Measurements from ENCODE around the gene COL2A1.

Gene COL2A1

DNA sequence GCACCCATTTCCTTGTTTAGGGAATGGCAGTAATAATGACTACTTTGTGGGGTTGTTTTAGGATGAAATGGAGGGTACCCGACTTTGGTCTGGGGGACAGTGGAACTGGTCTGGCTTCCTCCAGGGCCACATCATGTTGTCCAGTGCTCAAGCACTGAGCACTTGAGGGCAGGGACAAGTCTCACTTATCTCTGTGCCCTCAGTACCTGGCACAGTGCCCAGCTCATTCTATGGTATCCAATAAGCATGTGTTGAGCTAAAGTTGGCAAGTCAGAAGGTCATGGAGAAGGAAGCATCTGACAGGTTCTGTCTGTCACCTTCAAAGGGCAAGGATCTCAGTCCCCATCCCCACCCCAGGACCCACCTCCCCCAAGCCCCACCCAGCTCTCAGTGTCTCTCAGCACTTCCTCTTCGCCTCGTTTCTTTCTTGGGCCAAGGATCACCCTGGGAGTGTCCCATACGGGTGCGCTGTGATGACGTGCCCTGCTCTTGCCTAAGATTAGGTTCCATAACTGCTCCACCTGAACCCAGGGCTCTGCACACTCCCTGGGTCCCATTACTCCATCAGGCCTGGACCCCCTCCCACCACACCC lies 65.2 kb downstream of the COL2A1 start:
- ATAC-seq: no peak
- no peak for TF ChIP-seq ZC3H10 (CRISPR knock-in tag; IDR thresholded peaks at IDR 0.05)
- no peak for TF ChIP-seq SNAI2 (CRISPR knock-in tag; IDR thresholded peaks at IDR 0.05)
- TF ChIP-seq, protein P1, sequence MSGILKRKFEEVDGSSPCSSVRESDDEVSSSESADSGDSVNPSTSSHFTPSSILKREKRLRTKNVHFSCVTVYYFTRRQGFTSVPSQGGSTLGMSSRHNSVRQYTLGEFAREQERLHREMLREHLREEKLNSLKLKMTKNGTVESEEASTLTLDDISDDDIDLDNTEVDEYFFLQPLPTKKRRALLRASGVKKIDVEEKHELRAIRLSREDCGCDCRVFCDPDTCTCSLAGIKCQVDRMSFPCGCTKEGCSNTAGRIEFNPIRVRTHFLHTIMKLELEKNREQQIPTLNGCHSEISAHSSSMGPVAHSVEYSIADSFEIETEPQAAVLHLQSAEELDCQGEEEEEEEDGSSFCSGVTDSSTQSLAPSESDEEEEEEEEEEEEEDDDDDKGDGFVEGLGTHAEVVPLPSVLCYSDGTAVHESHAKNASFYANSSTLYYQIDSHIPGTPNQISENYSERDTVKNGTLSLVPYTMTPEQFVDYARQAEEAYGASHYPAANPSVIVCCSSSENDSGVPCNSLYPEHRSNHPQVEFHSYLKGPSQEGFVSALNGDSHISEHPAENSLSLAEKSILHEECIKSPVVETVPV (CRISPR knock-in tag; IDR thresholded peaks at IDR 0.05): no peak
- no peak for TF ChIP-seq ZNF565 (CRISPR knock-in tag; conservative IDR thresholded peaks at IDR 0.05; ENCODE audit: low read depth)
- TF ChIP-seq PPARA (CRISPR knock-in tag; IDR thresholded peaks at IDR 0.05; ENCODE audit: borderline replicate concordance): no peak
- TF ChIP-seq ARNTL (CRISPR knock-in tag; IDR thresholded peaks at IDR 0.05; ENCODE audit: borderline replicate concordance, low read depth): no peak
- no peak for TF ChIP-seq CSDC2 (CRISPR knock-in tag; IDR thresholded peaks at IDR 0.05)
- TF ChIP-seq, protein P2, sequence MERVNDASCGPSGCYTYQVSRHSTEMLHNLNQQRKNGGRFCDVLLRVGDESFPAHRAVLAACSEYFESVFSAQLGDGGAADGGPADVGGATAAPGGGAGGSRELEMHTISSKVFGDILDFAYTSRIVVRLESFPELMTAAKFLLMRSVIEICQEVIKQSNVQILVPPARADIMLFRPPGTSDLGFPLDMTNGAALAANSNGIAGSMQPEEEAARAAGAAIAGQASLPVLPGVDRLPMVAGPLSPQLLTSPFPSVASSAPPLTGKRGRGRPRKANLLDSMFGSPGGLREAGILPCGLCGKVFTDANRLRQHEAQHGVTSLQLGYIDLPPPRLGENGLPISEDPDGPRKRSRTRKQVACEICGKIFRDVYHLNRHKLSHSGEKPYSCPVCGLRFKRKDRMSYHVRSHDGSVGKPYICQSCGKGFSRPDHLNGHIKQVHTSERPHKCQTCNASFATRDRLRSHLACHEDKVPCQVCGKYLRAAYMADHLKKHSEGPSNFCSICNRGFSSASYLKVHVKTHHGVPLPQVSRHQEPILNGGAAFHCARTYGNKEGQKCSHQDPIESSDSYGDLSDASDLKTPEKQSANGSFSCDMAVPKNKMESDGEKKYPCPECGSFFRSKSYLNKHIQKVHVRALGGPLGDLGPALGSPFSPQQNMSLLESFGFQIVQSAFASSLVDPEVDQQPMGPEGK (CRISPR knock-in tag; IDR thresholded peaks at IDR 0.05; ENCODE audit: borderline replicate concordance): no peak
- no peak for TF ChIP-seq RARB (CRISPR knock-in tag; IDR thresholded peaks at IDR 0.05)
- TF ChIP-seq TCF4 (CRISPR knock-in tag; IDR thresholded peaks at IDR 0.05; ENCODE audit: borderline replicate concordance): no peak
- TF ChIP-seq, protein P3, sequence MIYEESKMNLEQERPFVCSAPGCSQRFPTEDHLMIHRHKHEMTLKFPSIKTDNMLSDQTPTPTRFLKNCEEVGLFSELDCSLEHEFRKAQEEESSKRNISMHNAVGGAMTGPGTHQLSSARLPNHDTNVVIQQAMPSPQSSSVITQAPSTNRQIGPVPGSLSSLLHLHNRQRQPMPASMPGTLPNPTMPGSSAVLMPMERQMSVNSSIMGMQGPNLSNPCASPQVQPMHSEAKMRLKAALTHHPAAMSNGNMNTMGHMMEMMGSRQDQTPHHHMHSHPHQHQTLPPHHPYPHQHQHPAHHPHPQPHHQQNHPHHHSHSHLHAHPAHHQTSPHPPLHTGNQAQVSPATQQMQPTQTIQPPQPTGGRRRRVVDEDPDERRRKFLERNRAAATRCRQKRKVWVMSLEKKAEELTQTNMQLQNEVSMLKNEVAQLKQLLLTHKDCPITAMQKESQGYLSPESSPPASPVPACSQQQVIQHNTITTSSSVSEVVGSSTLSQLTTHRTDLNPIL (CRISPR knock-in tag; IDR thresholded peaks at IDR 0.05; ENCODE audit: low read depth): no peak
- TF ChIP-seq BACH2 (CRISPR knock-in tag; IDR thresholded peaks at IDR 0.05; ENCODE audit: borderline replicate concordance): no peak
- TF ChIP-seq ISL1 (CRISPR knock-in tag; IDR thresholded peaks at IDR 0.05): no peak
- TF ChIP-seq TOX (CRISPR knock-in tag; IDR thresholded peaks at IDR 0.05; ENCODE audit: borderline replicate concordance): no peak
- no peak for TF ChIP-seq GLIS3 (CRISPR knock-in tag; IDR thresholded peaks at IDR 0.05)
- TF ChIP-seq, protein P4, sequence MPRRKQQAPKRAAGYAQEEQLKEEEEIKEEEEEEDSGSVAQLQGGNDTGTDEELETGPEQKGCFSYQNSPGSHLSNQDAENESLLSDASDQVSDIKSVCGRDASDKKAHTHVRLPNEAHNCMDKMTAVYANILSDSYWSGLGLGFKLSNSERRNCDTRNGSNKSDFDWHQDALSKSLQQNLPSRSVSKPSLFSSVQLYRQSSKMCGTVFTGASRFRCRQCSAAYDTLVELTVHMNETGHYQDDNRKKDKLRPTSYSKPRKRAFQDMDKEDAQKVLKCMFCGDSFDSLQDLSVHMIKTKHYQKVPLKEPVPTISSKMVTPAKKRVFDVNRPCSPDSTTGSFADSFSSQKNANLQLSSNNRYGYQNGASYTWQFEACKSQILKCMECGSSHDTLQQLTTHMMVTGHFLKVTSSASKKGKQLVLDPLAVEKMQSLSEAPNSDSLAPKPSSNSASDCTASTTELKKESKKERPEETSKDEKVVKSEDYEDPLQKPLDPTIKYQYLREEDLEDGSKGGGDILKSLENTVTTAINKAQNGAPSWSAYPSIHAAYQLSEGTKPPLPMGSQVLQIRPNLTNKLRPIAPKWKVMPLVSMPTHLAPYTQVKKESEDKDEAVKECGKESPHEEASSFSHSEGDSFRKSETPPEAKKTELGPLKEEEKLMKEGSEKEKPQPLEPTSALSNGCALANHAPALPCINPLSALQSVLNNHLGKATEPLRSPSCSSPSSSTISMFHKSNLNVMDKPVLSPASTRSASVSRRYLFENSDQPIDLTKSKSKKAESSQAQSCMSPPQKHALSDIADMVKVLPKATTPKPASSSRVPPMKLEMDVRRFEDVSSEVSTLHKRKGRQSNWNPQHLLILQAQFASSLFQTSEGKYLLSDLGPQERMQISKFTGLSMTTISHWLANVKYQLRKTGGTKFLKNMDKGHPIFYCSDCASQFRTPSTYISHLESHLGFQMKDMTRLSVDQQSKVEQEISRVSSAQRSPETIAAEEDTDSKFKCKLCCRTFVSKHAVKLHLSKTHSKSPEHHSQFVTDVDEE (CRISPR knock-in tag; IDR thresholded peaks at IDR 0.05): no peak
- no peak for TF ChIP-seq ZNF8 (CRISPR knock-in tag; IDR thresholded peaks at IDR 0.05)
- TF ChIP-seq, protein P5, sequence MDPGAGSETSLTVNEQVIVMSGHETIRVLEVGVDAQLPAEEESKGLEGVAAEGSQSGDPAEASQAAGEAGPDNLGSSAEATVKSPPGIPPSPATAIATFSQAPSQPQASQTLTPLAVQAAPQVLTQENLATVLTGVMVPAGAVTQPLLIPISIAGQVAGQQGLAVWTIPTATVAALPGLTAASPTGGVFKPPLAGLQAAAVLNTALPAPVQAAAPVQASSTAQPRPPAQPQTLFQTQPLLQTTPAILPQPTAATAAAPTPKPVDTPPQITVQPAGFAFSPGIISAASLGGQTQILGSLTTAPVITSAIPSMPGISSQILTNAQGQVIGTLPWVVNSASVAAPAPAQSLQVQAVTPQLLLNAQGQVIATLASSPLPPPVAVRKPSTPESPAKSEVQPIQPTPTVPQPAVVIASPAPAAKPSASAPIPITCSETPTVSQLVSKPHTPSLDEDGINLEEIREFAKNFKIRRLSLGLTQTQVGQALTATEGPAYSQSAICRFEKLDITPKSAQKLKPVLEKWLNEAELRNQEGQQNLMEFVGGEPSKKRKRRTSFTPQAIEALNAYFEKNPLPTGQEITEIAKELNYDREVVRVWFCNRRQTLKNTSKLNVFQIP (CRISPR knock-in tag; IDR thresholded peaks at IDR 0.05; ENCODE audit: borderline replicate concordance, low read depth): no peak

DNA sequence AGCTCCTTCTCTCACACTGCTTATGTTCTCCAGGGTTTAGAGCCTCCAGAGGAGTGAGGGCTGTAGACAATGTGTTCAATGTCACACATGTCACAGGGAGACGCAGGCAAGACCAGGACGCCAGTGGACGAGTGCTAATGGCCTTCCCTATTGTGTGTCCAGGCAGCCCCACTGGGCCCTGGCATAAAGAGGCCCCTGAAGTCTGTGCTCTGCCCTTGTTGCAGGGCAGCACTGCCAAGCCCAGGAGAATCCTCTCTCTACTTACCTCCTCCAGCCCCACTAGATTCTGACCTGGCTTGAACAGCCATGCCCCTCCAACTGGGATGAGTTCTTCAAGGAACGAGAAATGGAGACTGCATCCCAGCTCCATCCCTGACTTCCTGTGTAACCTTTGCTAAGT lies 65.7 kb downstream of the COL2A1 start:
- no peak for ATAC-seq
- TF ChIP-seq, protein P5 (CRISPR knock-in tag; IDR thresholded peaks at IDR 0.05; ENCODE audit: borderline replicate concordance, low read depth): no peak

DNA sequence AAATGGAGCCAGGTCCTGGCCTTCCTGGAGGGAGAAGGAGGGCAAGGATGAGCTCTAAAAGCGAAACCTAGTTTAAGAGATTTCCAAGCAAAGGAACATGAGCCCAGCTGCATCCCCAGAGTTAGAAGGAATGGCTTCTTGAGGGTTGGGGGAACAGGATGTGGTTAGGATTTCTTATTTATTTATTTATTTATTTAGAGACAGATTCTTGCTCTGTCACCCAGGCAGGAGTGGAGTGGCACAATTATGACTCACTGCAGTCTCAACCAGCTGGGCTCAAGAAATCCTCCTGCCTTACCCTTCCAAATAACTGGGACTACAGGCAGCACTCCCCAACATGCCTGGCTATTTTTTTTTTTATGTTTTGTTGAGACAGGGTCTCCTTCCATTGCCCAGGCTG lies 66.2 kb downstream of the COL2A1 start:
- no peak for TF ChIP-seq ZC3H10 (CRISPR knock-in tag; IDR thresholded peaks at IDR 0.05)
- no peak for TF ChIP-seq CSDC2 (CRISPR knock-in tag; IDR thresholded peaks at IDR 0.05)
- no peak for TF ChIP-seq TOX (CRISPR knock-in tag; IDR thresholded peaks at IDR 0.05; ENCODE audit: borderline replicate concordance)
- ATAC-seq: no peak
